GM19035 (cell line): ENCODE measurements around the gene ENPP3.

ENCODE experiments used
- ATAC-seq: cut with Tn5 transposase; IDR thresholded peaks from one replicate; pipeline ENCODE4 v1.9.1; 2021; ENCODE audit not compliant: unreplicated experiment

ENPP3 gene

DNA sequence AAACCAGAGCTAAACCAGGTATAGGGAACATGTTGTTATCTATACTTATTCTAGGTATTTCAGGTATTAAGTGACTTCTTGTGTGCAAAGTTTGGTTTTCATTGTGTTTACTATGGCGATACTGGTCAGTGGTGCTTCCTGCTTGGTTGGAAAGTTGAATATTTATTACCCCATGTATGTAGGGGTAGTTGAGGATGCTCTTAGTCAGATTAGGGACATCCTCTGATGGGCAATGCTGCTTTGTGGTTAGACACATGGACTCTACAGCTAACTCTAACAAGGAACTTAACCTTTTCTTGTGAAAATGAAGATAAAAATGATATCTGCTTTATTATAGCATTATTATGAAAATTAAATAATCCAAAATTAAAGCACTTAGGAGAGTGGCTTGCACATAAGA lies 126.6 kb downstream of the ENPP3 start:
- ATAC-seq = no peak

DNA sequence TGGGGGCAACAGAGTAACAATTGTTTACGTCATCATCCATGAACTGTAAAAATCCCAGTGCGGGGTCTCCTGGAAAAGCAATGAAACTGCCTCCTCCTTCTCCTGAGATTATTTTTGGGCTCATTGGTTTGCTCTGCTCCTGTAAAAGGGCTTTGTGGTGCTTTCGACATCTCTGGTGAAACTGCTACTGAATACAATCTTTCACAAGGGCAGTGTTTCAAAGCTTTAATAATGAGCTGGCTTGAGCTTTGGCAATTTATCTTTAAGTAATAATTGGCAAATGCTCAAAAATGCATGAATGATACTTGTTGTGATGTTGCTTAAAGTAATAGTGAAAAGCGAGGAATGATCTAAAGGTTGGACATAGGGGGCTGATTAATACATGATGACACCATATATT lies 127.2 kb downstream of the ENPP3 start:
- ATAC-seq = no peak

DNA sequence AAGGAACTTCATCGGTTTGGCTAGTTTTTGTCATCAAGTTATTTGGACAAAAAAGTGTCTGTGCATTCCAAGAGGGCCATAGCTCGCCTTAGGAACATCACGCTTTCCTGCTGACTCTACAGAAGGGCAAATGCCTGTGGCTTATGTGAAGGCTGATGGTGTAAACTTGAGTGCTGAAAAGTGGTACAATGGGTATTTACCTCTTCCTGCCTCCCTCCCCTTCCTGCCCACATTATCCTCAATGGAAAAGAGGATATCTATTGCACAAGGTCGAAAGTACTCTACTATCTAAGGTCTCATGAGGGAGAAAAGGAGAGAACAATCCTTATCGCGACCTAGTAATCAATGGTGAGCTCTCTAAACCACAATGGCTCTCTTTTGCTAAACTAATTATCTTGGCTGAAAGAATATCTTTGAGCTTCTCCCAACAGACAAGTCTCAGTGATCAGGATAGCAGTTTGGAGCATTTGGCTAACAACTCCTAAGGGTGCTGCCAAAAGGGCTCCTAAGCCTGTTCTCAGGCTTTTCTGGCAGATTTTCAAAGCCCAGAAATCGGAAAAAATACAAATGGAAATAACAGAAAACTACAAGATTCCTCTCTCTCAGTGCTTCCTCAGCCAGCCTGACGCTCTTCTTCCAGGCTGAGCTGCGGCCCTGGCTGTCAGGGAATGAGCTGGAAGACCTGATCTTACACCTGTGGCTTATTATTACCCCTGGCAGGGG lies 128.1 kb downstream of the ENPP3 start:
- no peak for ATAC-seq

DNA sequence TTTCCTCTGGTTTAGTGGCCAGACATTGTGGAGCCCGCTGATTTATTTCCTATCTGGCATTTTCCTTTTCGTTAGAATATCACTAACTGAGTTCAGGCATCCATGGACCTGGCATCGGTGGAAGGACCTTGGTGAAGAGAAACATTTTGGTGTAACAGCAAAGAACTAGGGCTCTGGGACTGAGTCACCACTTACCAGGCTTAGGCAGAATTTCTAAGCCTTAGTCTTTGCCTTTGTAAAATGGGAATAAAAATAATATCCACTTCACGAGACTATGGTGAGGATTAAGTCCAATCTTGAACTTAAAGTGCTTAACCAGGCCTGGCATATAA lies 128.7 kb downstream of the ENPP3 start:
- ATAC-seq = no peak

DNA sequence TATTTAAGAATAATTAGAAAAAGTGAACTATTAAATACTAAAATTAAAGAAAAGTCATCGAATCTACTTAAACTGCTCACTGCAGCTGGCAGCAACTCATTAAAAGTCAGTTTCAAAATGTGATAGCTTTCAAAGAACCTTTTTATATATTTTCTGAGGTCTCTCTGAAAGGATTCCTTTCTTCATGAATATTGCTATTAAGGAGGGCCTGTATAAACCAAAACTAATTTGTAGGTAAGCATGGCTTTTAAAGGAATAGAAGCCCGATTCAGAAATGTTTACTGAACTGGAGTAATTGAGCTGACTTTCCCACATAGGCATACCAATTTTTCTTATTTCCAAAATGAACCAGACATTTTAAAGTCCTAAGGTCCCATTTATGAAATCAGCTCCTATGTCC lies 129.5 kb downstream of the ENPP3 start:
- no peak for ATAC-seq

DNA sequence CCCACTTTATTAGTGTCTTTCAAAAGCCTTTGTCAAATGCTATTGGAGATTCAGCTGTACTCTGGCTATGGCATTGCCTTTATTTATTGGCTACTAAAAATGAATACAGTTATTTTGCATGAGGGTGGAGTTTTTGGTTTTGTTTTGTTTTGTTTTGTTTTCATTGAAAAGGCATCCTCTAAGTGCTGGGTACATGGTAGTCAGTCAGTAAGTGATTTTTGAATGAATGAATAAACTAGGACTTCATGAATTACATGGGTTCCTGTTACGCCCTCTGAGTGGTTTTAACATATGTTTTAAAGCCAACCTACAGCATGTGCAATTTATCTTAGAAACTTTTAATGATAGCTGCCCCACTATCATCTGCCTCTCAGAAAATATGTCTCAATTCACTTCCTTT lies 131.9 kb downstream of the ENPP3 start:
- no peak for ATAC-seq

DNA sequence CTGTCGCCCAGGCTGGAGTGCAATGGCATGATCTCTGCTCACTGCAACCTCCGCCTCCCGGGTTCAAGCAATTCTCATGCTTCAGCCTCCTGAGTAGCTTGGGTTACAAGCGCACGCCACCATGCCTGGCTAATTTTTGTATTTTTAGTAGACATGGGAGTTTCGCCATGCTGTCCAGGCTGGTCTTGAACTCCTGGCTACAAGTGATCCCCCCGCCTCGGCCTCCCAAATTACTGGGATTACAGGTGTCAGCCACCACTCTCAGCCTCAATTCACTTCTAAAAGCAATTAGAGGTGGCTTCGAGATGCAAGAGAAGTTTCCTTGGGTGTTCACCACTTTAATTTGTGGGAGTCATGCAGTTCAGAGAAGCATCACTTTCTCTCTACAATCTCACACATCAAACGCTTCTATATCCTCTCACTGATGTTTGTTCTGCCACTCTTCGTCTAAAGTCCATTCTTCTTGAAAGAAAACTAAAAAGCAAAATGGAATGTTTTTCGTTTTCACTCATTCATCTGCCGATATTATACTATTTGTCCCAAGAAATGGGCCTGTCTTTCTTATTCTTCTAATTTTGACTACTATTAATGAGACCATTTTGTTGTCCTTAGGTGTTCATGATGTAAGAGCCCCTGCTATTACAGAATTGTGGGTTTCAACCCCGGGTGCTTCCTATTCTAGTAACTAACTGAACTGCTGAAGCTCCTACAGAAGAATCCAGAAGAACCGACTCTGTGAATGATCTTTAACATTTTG lies 132.5 kb downstream of the ENPP3 start:
- ATAC-seq = no peak

DNA sequence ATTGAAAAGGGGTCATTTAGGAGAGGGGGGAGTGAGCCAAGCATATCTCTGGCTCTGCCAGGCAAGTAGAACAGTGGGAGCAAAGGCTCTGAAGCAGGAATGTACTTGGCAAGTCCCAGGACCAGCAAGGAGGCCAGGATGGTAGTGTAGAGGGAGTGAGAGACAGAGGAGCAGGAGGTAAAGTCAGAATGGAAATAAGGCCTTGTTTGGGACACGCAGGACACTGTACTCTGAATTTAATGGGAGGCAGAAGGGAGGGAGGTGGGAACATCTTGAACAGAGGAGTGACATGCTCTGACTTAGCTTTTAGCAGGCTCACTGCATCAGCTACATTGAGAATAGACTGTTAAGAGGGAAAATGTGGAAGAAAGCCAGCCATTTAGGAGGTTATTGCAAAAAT lies 133.7 kb downstream of the ENPP3 start:
- no peak for ATAC-seq

DNA sequence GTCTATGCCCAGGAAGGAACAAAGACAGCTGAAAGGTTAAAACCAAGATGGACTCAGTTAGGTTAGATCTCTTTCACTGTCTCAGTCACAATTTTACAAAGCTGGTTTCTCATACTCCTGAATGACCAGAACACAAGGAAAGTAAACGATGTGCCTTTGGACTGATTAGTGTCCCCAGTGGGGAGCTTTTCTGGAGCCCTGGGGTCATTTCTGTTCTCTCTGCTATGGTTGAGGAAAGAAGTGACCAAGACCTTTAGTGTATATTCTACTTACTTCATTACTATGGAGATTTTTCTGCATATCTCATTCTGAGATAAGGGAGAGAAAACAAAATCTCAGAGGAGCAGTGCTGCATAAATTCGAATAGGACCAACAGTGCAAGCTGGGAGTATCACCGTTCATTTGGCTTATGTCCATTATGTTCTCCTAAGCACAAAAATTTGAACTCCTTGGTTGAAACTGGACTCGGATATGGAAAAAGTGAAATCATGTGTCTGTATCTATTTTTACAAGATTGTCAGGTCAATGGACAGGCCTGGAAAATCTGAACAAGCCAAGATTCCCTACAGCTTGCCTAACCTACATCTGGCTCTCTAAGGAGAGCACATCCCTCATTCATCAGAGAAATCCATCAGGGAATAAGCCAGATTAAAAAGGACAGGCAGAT lies 136.3 kb downstream of the ENPP3 start:
- ATAC-seq = no peak

DNA sequence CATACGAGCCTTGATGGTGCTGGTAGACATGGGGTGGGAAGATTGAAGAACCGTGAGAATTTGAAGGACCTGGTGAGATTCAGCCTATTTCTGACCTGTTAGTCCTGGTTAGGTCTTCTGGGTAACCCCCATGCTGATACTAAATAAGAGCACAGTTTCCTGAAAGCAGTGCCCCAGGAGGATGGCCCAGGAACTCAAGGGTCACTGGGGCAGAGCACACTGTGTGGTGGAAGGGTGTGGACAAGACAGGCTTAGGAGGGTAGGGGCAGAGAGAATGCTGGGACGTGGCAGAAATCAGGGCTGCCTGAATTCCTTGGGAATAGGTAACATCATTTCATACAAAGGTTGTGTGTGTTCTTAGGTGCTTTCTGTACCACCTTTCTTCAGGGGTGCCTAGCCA lies 138.8 kb downstream of the ENPP3 start:
- ATAC-seq = no peak

DNA sequence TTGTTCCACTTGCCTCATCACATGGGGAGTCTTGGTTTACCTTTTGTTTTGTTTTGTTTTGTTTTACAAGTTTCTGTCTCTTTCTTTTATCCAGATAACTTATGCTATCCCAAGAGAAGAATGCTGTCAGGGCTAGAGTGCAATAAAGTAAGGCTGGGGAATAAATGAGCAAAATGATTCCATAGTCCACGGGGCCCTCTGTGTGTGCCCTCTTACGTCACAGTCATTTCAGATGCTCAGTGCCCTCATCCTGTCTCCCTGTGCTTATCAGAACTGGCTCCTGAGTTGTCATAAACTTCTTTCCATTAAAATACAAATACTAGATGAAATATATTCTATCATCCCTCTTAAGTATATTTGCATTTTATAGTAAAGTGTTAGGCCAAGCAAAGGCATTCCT lies 139.9 kb downstream of the ENPP3 start:
- no peak for ATAC-seq

DNA sequence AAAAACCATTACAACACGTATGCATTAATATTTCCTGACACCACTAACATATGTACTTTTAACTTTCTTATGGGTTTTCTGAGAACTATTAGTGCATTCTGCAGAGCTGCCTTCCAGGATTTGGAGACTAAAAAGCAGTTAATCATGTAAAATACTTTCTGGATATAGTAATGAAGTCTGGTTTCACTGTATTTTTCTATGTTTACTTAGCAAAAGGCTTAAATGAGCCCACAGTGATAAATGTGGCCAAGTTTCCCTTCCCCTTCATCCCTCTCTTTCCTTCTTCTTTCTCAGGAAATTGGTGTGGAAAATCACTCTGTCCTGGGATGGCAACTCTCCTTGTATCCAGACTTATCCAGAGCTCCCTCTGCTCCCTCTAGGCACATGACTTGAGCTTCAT lies 141.1 kb downstream of the ENPP3 start:
- no peak for ATAC-seq

DNA sequence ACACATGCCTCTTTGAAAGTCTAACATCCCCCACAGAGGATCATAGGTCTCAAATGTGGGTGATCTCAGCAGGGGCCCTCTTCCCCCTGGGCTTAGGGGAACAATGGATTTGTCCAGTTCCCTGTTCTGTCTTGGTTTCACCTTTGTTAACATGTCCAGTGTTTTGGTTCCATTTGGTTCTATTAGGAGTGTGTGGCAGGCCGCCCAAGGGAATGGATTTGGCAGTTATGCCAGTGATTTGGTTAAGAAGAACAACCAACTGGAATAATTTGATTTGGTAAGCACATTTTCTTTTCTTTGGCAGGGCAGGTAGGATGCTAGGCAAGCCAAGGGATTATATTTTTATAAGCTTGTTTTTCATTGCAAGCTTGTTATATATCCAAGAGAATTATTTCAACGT lies 142.2 kb downstream of the ENPP3 start:
- no peak for ATAC-seq

DNA sequence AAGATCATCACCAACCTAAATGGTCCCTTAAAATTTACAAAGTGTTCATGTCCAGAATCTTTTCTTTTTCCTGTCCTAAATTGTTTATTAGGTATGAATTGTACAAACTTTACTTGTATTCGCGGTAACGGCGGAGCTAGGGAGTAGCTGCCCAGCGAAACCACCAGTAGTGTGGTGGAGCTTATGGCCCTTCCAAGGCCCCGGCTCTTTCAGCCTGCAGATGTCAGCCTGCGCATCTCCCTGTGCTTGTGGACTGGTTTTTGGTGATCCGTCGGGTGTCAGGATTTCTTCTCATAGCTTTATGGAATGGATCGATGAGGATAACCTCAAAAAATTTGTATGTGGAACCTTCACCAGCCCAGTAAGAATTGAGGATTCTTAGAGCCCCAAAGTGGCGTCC lies 143.5 kb downstream of the ENPP3 start:
- no peak for ATAC-seq

DNA sequence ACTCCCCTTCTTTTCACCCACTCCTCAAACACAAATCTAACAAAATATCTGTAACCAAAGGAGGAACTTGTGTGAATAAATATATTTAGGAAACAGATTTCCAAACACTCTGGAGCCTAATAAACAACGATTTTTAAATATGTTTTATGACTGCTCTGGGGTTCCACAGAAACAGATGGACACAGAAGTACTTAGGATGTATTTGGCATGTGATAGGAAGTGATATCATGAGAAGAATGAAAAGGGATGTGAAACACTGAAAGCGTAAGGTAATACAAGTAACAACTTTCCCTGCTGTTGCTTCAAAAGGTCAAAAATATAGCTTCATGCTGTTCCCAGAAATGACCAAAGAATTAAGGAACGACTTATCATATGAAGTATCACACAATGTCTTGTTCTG lies 144.6 kb downstream of the ENPP3 start:
- ATAC-seq = no peak

DNA sequence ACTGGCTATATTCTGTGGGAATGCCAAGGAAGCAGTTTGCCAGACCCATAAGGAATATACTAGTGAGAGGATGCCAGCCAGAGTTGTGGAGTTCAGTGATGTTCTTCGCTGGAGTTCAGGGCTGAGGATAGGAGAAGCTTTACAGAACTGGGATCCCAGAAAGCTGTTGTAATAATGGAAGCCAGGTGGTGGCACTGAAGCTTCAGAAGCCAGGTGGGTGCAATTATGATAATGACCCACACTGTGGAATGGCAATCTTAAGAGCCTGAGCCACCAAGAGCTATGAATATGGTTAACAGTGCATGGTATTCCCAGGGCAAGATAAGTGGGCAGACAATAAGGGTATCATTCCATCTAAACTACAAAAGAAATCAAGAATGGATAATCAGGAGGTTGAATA lies 145.7 kb downstream of the ENPP3 start:
- ATAC-seq = no peak

DNA sequence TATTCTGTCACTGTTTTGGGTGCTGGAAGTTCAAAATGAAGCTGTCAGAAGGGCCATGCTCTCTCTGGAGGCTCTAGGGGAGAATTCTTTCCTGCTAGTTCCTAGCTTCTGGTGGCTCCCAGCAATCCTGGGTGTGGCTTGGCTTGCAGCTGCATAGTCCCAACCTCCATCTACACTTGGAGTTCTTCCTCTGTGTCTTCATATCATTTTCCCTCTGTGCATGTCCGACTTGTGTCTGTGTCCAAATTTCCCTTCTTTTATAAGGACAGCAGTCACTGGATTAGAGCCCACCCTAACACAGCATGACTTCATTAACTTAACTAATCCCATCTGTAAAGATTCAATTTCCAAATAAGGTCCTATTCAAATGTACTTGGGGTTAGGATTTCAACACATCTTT lies 147.5 kb downstream of the ENPP3 start:
- ATAC-seq = no peak

DNA sequence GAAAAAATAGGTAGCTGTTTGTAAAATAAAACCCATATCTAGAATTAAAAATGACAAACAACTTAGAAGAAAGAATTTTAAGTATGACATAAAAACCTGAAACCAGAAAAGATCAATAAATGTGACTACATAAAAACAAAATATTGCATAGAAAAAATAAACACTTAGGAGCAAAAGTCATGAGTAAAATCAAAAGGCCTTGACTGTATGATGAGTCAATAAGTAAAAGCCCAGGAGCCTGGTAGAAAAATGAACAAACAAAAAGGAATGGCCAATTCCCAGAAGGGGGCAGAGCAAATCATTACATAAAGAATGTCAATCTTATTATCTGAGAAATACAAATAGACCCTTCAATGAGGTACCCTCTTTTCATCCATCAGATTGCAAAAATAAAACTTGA lies 150.0 kb downstream of the ENPP3 start:
- ATAC-seq = no peak

DNA sequence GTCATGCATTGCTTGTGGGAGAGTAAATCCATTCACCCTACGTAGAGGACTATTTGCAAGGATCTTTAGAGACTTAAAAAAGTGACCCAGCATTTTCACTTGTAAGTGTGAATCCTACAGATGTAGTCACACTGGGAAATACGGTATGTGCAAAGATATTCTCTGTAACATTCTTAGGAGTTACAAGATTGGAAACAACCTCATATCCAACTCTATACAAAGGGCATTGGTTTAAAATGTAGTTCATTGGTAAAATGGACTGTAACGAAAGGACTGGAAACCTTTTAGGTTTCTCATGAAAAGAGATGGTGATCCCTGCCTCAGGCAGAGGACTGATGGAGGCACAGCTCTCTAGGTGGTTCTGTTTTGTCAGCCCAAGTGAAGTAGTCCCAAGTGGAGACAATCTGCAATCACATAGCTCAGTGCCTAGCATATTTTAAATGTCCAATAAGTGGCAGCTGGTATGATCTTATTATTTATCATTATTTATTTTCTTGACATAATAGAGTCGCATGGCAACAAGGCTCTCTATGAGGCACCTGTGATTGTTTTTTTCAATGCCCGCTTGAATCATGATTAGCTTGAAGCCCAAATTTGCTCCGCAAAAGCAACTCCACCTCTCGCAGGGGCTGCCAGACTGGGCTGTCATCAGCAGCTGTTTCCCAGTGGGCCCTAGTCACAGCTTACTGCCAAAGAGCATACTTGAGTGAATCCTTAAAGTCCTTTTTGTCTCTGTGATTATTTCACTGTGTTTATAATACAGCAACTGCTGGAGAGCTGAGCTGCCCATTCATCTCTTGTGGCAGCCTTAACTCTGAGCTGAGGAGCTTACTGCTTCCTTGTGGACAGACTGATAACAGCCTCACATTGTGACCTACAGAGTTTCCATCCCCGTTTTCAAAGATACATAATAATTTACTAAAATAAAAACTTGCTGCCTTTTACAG lies 150.9 kb downstream of the ENPP3 start:
- no peak for ATAC-seq

DNA sequence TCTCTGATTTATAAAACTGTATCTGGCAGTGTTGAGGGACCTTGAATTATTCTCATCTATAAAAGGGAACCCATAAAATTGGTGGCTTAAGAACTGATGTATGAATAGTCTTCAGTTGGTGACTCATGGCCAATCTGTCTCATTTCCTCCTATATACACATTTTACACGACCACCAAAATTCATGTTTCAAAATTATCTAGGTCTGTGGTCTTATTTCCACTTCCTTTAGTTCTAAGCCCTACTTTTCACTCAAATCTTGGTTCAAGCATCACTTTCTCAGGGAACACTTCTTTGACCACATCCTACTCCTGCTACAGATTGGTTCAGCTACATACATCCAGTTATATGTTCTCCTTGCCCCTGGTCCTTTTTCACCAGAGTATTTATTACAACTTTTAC lies 152.1 kb downstream of the ENPP3 start:
- no peak for ATAC-seq

DNA sequence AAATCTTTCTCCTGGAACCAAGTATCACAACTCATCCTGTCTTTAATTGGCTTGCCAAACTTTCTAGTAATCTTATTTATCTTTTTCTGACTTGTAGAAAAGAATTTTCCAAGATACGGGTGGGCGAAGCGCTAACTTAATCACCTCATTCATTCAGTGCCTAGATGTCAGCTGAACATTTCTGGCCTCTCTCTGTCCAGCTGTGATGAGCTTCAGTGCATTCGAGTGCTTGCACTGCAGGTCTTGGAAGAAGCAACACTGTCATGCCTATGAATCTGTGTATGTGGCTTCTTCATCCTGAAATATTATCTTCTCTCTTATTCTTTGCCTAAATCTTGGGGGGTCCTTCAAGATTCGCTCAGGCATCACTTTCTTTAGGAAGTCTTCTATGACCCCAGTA lies 154.4 kb downstream of the ENPP3 start:
- ATAC-seq = no peak
